B cell (primary cell): ENCODE data around the gene RABL6. TPM values are rescaled to one million over a fixed set of nuclear protein-coding genes. Genes with fewer than 3 reads are reported as not detected.

ENCODE experiments used
- ATAC-seq: fragments of 200-7000 bp; cut with Tn5 transposase; one replicate; pipeline ENCODE4 v1.10.0; 2021; ENCODE audit warnings: low read depth, mild to moderate bottlenecking, moderate number of reproducible peaks, moderate library complexity
- CTCF ChIA-PET: fragments of 350-600 bp; sonication (Branson Sonifier 250); formaldehyde crosslinking; loops from one replicate; lab custom pipeline; 2021; ENCODE audit warnings: antibody characterized with exemption, inconsistent platforms; lab: Charles Lee
- POLR2A ChIA-PET: fragments of 350-600 bp; sonication (Branson Sonifier 250); formaldehyde crosslinking; loops from one replicate; lab custom pipeline; 2021; ENCODE audit warnings: antibody characterized with exemption; lab: Charles Lee
- DNase-seq: peaks from one replicate; pipeline ENCODE4 v3.0.0; 2013
- H2AFZ ChIP-seq: 2 replicates; pipeline ENCODE4 v1.6.1; 2012; ENCODE audit warnings: mild to moderate bottlenecking, low read depth, low read length; ENCODE audit not compliant: insufficient read depth, poor library complexity, severe bottlenecking
- H3K27ac ChIP-seq, 2 donors: 1 replicate in 1 of 2; 2 replicates in 1 of 2; pipeline ENCODE4 v1.5.1; 2012 to 2013; ENCODE audit warnings: low read length in 2 of 2, mild to moderate bottlenecking in 2 of 2, moderate library complexity in 1 of 2
- H3K27me3 ChIP-seq, 4 experiments: fragments of 200-600 bp in 1 of 4; sonication (generic) in 1 of 4; replicated peaks in 1 of 4; 1 replicate in 2 of 4; 2 replicates in 2 of 4; pipeline versions ENCODE4 v1.6.1 to v1.7.0; 2013 to 2016; ENCODE audit warnings: low read length in 3 of 4, mild to moderate bottlenecking in 2 of 4, mixed read lengths in 1 of 4, moderate library complexity in 1 of 4; ENCODE audit not compliant: insufficient read depth in 4 of 4, control insufficient read depth in 3 of 4; ENCODE audit errors: control extremely low read depth in 1 of 4
- H3K36me3 ChIP-seq, 2 experiments: replicated peaks in 1 of 2; 1 replicate in 1 of 2; 2 replicates in 1 of 2; pipeline versions ENCODE4 v1.6.1 to v1.7.1; 2013; ENCODE audit warnings: low read length in 1 of 2; ENCODE audit not compliant: insufficient read depth in 2 of 2, control insufficient read depth in 1 of 2; ENCODE audit errors: control extremely low read depth in 1 of 2, extremely low read depth in 1 of 2
- H3K4me1 ChIP-seq, 2 donors: fragments of 200-600 bp in 1 of 2; sonication (generic) in 1 of 2; 1 replicate in 1 of 2; 2 replicates in 1 of 2; pipeline versions ENCODE4 v1.5.1 to v1.6.1; 2013 to 2017; ENCODE audit warnings: low read length in 2 of 2; ENCODE audit not compliant: control insufficient read depth in 2 of 2, insufficient read depth in 2 of 2
- H3K4me2 ChIP-seq: replicated peaks from 2 replicates; pipeline ENCODE3; 2012; ENCODE audit warnings: mild to moderate bottlenecking, low read depth, low read length; ENCODE audit not compliant: poor library complexity, severe bottlenecking
- H3K4me3 ChIP-seq, 5 experiments: fragments of 200-600 bp in 1 of 5; sonication (generic) in 1 of 5; 1 replicate in 3 of 5; 2 replicates in 2 of 5; pipeline versions ENCODE4 v1.5.1 to v1.7.0; 2011 to 2016; ENCODE audit warnings: low read length in 4 of 5, mild to moderate bottlenecking in 4 of 5, low read depth in 2 of 5, control low read depth in 1 of 5, moderate library complexity in 1 of 5; ENCODE audit not compliant: insufficient read depth in 1 of 5; ENCODE audit errors: control extremely low read depth in 1 of 5, extremely low read depth in 1 of 5
- H3K79me2 ChIP-seq: fragments of 200-600 bp; sonication (generic); one replicate; pipeline ENCODE4 v1.6.0; 2016; ENCODE audit warnings: low read length; ENCODE audit not compliant: control insufficient read depth, insufficient read depth
- H3K9ac ChIP-seq: fragments of 200-600 bp; sonication (generic); 2 replicates; pipeline ENCODE4 v1.6.1; 2017; ENCODE audit warnings: mild to moderate bottlenecking, low read length, moderate library complexity
- H3K9me3 ChIP-seq, 3 donors: one replicate each; pipeline versions ENCODE4 v1.6.1 to v1.7.1; 2013; ENCODE audit warnings: low read length in 2 of 3; ENCODE audit not compliant: control insufficient read depth in 2 of 3, insufficient read depth in 1 of 3; ENCODE audit errors: control extremely low read depth in 1 of 3
- H4K20me1 ChIP-seq: 2 replicates; pipeline ENCODE4 v1.6.0; 2012; ENCODE audit warnings: mild to moderate bottlenecking, low read length; ENCODE audit not compliant: insufficient read depth, control insufficient read depth, poor library complexity, severe bottlenecking
- H3K27ac Mint-ChIP-seq: one replicate; pipeline ENCODE4 v1.8.0; 2021; ENCODE audit warnings: mixed read lengths
- H3K27me3 Mint-ChIP-seq: one replicate; pipeline ENCODE4 v1.8.0; 2021; ENCODE audit warnings: mixed read lengths
- H3K4me1 Mint-ChIP-seq: one replicate; pipeline ENCODE4 v1.8.0; 2021; ENCODE audit warnings: mixed read lengths
- H3K4me3 Mint-ChIP-seq: one replicate; pipeline ENCODE4 v1.8.0; 2021; ENCODE audit warnings: mixed read lengths
- H3K9me3 Mint-ChIP-seq: one replicate; pipeline ENCODE4 v1.8.0; 2022; ENCODE audit warnings: mixed read lengths; ENCODE audit not compliant: insufficient read depth
- CTCF ChIP-seq: fragments of 200-600 bp; IDR thresholded peaks from one replicate; pipeline ENCODE4 v1.8.0; 2022; ENCODE audit warnings: antibody characterized with exemption, mild to moderate bottlenecking
- EZH2 ChIP-seq: IDR thresholded peaks from 2 replicates; pipeline ENCODE4 v1.6.1; 2012; ENCODE audit warnings: borderline replicate concordance, low read depth, mild to moderate bottlenecking, moderate library complexity, low read length; ENCODE audit not compliant: insufficient read depth, poor library complexity, severe bottlenecking
- WGBS: methylation state at CpG from one replicate; pipeline ENCODE4 v1.1.5; 2013; ENCODE audit warnings: missing lambda C conversion rate; ENCODE audit not compliant: insufficient coverage; 5-methylcytosine and 5-hydroxymethylcytosine counted together
- intact Hi-C: fragments of 100-400 bp; cut with micrococcal nuclease; formaldehyde crosslinking; loops from one replicate; pipeline ENCODE4 v1.10.0; 2022
- polyA plus RNA-seq: library from polyadenylated mRNA; depleted of rRNA; stranded (reverse); fragments of >200 nt; gene quantifications from 2 replicates; pipeline ENCODE4 v1.2.3, GENCODE V29; 2012
- total RNA-seq, 2 donors: library from RNA; stranded (reverse); fragments of 120-200 nt in 1 of 2; gene quantifications; 1 replicate in 1 of 2; 2 replicates in 1 of 2; pipeline versions ENCODE4 v1.2.3 to v1.2.4, GENCODE V29; 2013 to 2022

RABL6 gene
- total and polyA plus RNA-seq, 2 donors (not counting 1 experiment from before 2014, with no cell fraction given) = 33.6 to 70.5 TPM

GRCh38 chr9:136774416-136775045 is 33.2 kb upstream of the RABL6 start:
- ChIA-PET POLR2A (no interaction called here), CTCF (interaction anchor here (1.2 to 1.8 kb wide), 2 partner anchors 8 to 11 kb away, joined by 3 to 4 read pairs; no protein-coding TSS in a partner anchor)
- H3K4me2 ChIP-seq = no peak overlapping the region
- H3K27ac ChIP-seq = no peak overlapping the region
- Mint-ChIP-seq H3K4me1 (peaks cover 13% of the 10 kb centered on the region), H3K27me3 (peaks cover 25% of the 10 kb centered on the region), H3K9me3 (peaks cover 6% of the 10 kb centered on the region), H3K4me3 (no peak overlapping the region), H3K27ac (no peak overlapping the region)
- intact Hi-C loops = no loop called here
- no peak overlapping the region for H3K4me3 ChIP-seq
- 97% methylated on average over 7 of the region's 12 CpGs for WGBS
- H3K4me1 ChIP-seq = peaks cover 7 to 11% of the 10 kb centered on the region in 2 donors
- TF ChIP-seq CTCF (no peak), EZH2 (no peak)
- no peaks in the 10 kb centered on the region for H4K20me1 ChIP-seq
- DNase-seq = no peak
- H3K9ac ChIP-seq = no peak overlapping the region
- no peak for ATAC-seq
- H3K27me3 ChIP-seq = peaks cover 0 to 5% (median 2%) of the 10 kb centered on the region in 4 experiments
- no peaks in the 10 kb centered on the region for H3K79me2 ChIP-seq
- H2AFZ ChIP-seq = no peak overlapping the region
- peaks cover 0 to 10% (median 6%) of the 10 kb centered on the region in 3 donors for H3K9me3 ChIP-seq
- no peaks in the 10 kb centered on the region for H3K36me3 ChIP-seq

- 97% methylated on average over 6 of the region's 6 CpGs for WGBS
- ATAC-seq = no peak
Measured at GRCh38 chr9:136775191-136775590, 32.6 kb upstream of the RABL6 start.

More at GRCh38 chr9:136775191-136775590, 32.6 kb upstream of the RABL6 start:
- no peak overlapping the region for H3K27ac ChIP-seq
- H3K9me3 Mint-ChIP-seq = peaks cover 6% of the 10 kb centered on the region
- no peak overlapping the region for H3K9ac ChIP-seq
- no peaks in the 10 kb centered on the region for H4K20me1 ChIP-seq
- CTCF ChIA-PET = interaction anchor here (1.2 to 1.8 kb wide), 2 partner anchors 9 to 10 kb away, joined by 3 to 4 read pairs; no protein-coding TSS in a partner anchor
- peak overlapping the region; percentile 32 for H3K27ac Mint-ChIP-seq
- no peaks in the 10 kb centered on the region for H3K79me2 ChIP-seq
- H3K36me3 ChIP-seq = no peaks in the 10 kb centered on the region
- peaks cover 0 to 5% (median 2%) of the 10 kb centered on the region in 4 experiments for H3K27me3 ChIP-seq
- no peak overlapping the region for H2AFZ ChIP-seq
- no peak overlapping the region for H3K4me2 ChIP-seq
- peaks cover 25% of the 10 kb centered on the region for H3K27me3 Mint-ChIP-seq
- no peak for DNase-seq
- TF ChIP-seq EZH2 (no peak), CTCF (no peak)
- H3K4me1 ChIP-seq = peaks cover 7% of the 10 kb centered on the region in 2 donors
- H3K4me3 ChIP-seq = no peak overlapping the region
- POLR2A ChIA-PET = no interaction called here
- intact Hi-C loops = no loop called here
- H3K4me3 Mint-ChIP-seq = no peak overlapping the region
- peaks cover 9% of the 10 kb centered on the region for H3K4me1 Mint-ChIP-seq
- peaks cover 0 to 10% (median 6%) of the 10 kb centered on the region in 3 donors for H3K9me3 ChIP-seq
